K562 (cell line): Measurements from ENCODE around the gene PCK1. TPM values are rescaled to one million over a fixed set of nuclear protein-coding genes. Genes with fewer than 3 reads are reported as not detected.

Source experiments
- ATAC-seq: fragments of 200-7000 bp; cut with Tn5 transposase; 3 replicates; pipeline ENCODE4 v1.9.1; 2020; ENCODE audit warnings: moderate library complexity
- BruUV-seq: library from RNA; stranded (reverse); fragments of 400-500 nt; replicated peaks from 2 replicates; lab custom pipeline; 2021; lab: Mats Ljungman, UMichigan
- CTCF ChIA-PET: fragments of 300-600 bp; formaldehyde crosslinking; extraction: SDS; loops from one replicate; lab custom pipeline; 2021; ENCODE audit warnings: low intra/inter-chr PET ratio; lab: Yijun Ruan, JAX
- POLR2A ChIA-PET: fragments of 300-600, 350-650 bp; sonication (Branson Sonifier 250); formaldehyde crosslinking; extraction: SDS; loops from one replicate; lab custom pipeline; 2021; ENCODE audit warnings: antibody characterized with exemption, inconsistent platforms; lab: Yijun Ruan, JAX
- DNase-seq, 4 experiments: peaks; one replicate each; pipeline versions ENCODE4 v3.0.0 to v3.0.0-alpha.2; 2011 to 2018; ENCODE audit warnings: low spot score in 3 of 4, mixed read lengths in 3 of 4; ENCODE audit errors: extremely low read depth in 1 of 4
- FAIRE-seq: peaks from 2 replicates; lab custom pipeline; 2011; peaks lifted over from hg19 to GRCh38; lab: Jason Lieb, UNC
- H2AFZ ChIP-seq: 2 replicates; pipeline ENCODE4 v1.6.0; 2011; ENCODE audit warnings: low read depth, low read length, control low read depth, inconsistent platforms
- H3K27ac ChIP-seq: fragments of 200-600 bp; 3 replicates; pipeline ENCODE4 v1.8.0; 2011; ENCODE audit warnings: low read depth, mild to moderate bottlenecking, control low read depth, inconsistent platforms, low read length, moderate library complexity, mixed read lengths; ENCODE audit errors: extremely low read depth
- H3K27me3 ChIP-seq, 2 experiments: fragments of 300-600 bp in 1 of 2; 2 replicates in 1 of 2; 3 replicates in 1 of 2; pipeline versions ENCODE4 v1.6.0 to v1.8.0; 2011; ENCODE audit warnings: inconsistent platforms in 2 of 2, low read length in 2 of 2, mild to moderate bottlenecking in 1 of 2, mixed read lengths in 1 of 2, moderate library complexity in 1 of 2; ENCODE audit not compliant: control insufficient read depth in 2 of 2, insufficient read depth in 2 of 2
- H3K36me3 ChIP-seq: fragments of 300-600 bp; 3 replicates; pipeline ENCODE4 v1.8.0; 2011; ENCODE audit warnings: mild to moderate bottlenecking, low read length, inconsistent platforms; ENCODE audit not compliant: control insufficient read depth, insufficient read depth
- H3K4me1 ChIP-seq, 2 experiments: fragments of 200-600 bp in 1 of 2; replicated peaks in 1 of 2; 2 replicates in 1 of 2; 3 replicates in 1 of 2; pipeline versions ENCODE4 v1.5.1 to v1.8.0; 2011; ENCODE audit warnings: inconsistent platforms in 2 of 2, low read length in 2 of 2, mild to moderate bottlenecking in 1 of 2, mixed read lengths in 1 of 2, moderate library complexity in 1 of 2; ENCODE audit not compliant: control insufficient read depth in 2 of 2, insufficient read depth in 2 of 2
- H3K4me2 ChIP-seq: 2 replicates; pipeline ENCODE4 v1.6.1; 2011; ENCODE audit warnings: low read length, control low read depth, inconsistent platforms, mixed read lengths; ENCODE audit not compliant: insufficient read depth
- H3K4me3 ChIP-seq: fragments of 200-600 bp; sonication (generic), shearing (Covaris generic); 2 replicates; pipeline ENCODE4 v1.5.1; 2016; ENCODE audit warnings: control low read depth, inconsistent platforms
- H3K79me2 ChIP-seq: fragments of 200-600 bp; 3 replicates; pipeline ENCODE4 v1.8.0; 2011; ENCODE audit warnings: low read length, inconsistent platforms; ENCODE audit not compliant: control insufficient read depth, insufficient read depth
- H3K9ac ChIP-seq, 2 experiments: 2 replicates each; pipeline versions ENCODE4 v1.6.0 to v1.6.1; 2011; ENCODE audit warnings: low read depth in 2 of 2, low read length in 2 of 2, control low read depth in 1 of 2, inconsistent platforms in 1 of 2, mild to moderate bottlenecking in 1 of 2, mixed read lengths in 1 of 2; ENCODE audit not compliant: insufficient read depth in 1 of 2
- H3K9me1 ChIP-seq: one replicate; pipeline ENCODE4 v1.6.0; 2011; ENCODE audit warnings: inconsistent platforms, mild to moderate bottlenecking, low read length, moderate library complexity; ENCODE audit not compliant: control insufficient read depth, insufficient read depth
- H3K9me3 ChIP-seq: replicated peaks from 2 replicates; pipeline ENCODE4 v1.5.1; 2011; ENCODE audit warnings: low read depth, low read length, inconsistent platforms; ENCODE audit not compliant: control insufficient read depth, insufficient read depth
- H4K20me1 ChIP-seq: replicated peaks from 2 replicates; pipeline ENCODE4 v1.6.1; 2011; ENCODE audit warnings: low read length, inconsistent platforms, mixed read lengths; ENCODE audit not compliant: control insufficient read depth, insufficient read depth
- KAT8 ChIP-seq: fragments of 450-650 bp; IDR thresholded peaks from 2 replicates; pipeline ENCODE4 v1.6.1; 2016; ENCODE audit warnings: low read depth, mild to moderate bottlenecking
- MAFF ChIP-seq: IDR thresholded peaks from 2 replicates; pipeline ENCODE4 v1.6.1; 2012; ENCODE audit warnings: low read length, improper control_type of control experiment
- MAFG ChIP-seq: fragments of 450-650 bp; conservative IDR thresholded peaks from 2 replicates; pipeline ENCODE4 v1.6.1; 2016; ENCODE audit warnings: missing genetic modification characterization, missing compliant biosample characterization
- NEUROD1 ChIP-seq: fragments of 150-350 bp; IDR thresholded peaks from 2 replicates; pipeline ENCODE4 v1.6.1; 2014; ENCODE audit warnings: borderline replicate concordance, low read length, low read depth; ENCODE audit not compliant: partially characterized antibody
- ZFP36 ChIP-seq: fragments of 150-350 bp; IDR thresholded peaks from 2 replicates; pipeline ENCODE4 v1.6.1; 2018; ENCODE audit warnings: low read length, low read depth; ENCODE audit not compliant: partially characterized antibody
- ZNF316 ChIP-seq: fragments of 450-650 bp; IDR thresholded peaks from 2 replicates; pipeline ENCODE4 v1.6.1; 2016
- ZNF785 ChIP-seq: fragments of 250-450 bp; sonication (Bioruptor Pico); IDR thresholded peaks from 2 replicates; pipeline ENCODE4 v1.4.0; 2020; ENCODE audit warnings: mild to moderate bottlenecking
- ZNF830 ChIP-seq: fragments of 250-450 bp; sonication (Bioruptor Pico); IDR thresholded peaks from 2 replicates; pipeline ENCODE4 v1.5.0; 2021; ENCODE audit warnings: mild to moderate bottlenecking
- WGBS: fragments of 100-300 bp; shearing (Covaris generic); methylation state at CpG from one replicate; pipeline ENCODE4 v1.1.6; 2016; ENCODE audit warnings: low coverage, mixed read lengths; ENCODE audit not compliant: insufficient coverage; ENCODE audit errors: missing lambda C conversion rate; 5-methylcytosine and 5-hydroxymethylcytosine counted together
- in situ Hi-C: fragments of 300-500 bp; cut with MboI; formaldehyde crosslinking; loops from 4 replicates; pipeline ENCODE4 v1.15.0; 2018; ENCODE audit warnings: inconsistent platforms, mixed read lengths
- intact Hi-C: fragments of 100-400 bp; cut with micrococcal nuclease; formaldehyde crosslinking; loops from 2 replicates; pipeline ENCODE4 v1.14.2; 2022
- polyA plus RNA-seq, 8 experiments: library from polyadenylated mRNA; depleted of rRNA in 4 of 8; stranded (reverse) in 5 of 8; unstranded in 3 of 8; fragments of >200 nt; fragmentation: Nextera tagmentation in 2 of 8; fragmentation: Illumina TruSeq in 1 of 8; extraction: Ambion mirVana in 2 of 8; extraction: Trizol in 1 of 8; gene quantifications; 2 replicates each; pipeline versions ENCODE4 v1.2.1 to v1.2.3, GENCODE V29; 2011 to 2014; ENCODE audit warnings: inconsistent platforms in 1 of 8, missing spikeins in 1 of 8
- total RNA-seq, 7 experiments: library from RNA; depleted of rRNA in 6 of 7; stranded (reverse); fragments of >200 nt in 6 of 7; fragmentation: Illumina TruSeq in 2 of 7; extraction: Trizol in 2 of 7; gene quantifications; 2 replicates each; pipeline versions ENCODE4 v1.2.1 to v1.2.3, GENCODE V29; 2011 to 2021; ENCODE audit warnings: low replicate concordance in 1 of 7

PCK1 gene
- total and polyA plus RNA-seq, 9 of the 15 experiments (the other 6 are each of a cell fraction or from before 2014, with no cell fraction given), result 0.05 to 0.73 (median 0.15) TPM

- Histone ChIP-seq H3K4me2 (no peak overlapping the region), H4K20me1 (0 out of 2 replicates have a peak, but pooled peaks cover 10% of the 10 kb centered on the region), H3K9me1 (no peaks in the 10 kb centered on the region), H2AFZ (no peak overlapping the region), H3K36me3 (no peaks in the 10 kb centered on the region), H3K4me1 (peaks cover 4 to 10% of the 10 kb centered on the region in 2 experiments; a peak in 4 of 5 replicates), H3K79me2 (no peaks in the 10 kb centered on the region), H3K9me3 (peaks cover 7% of the 10 kb centered on the region; the same call in 1 of the 2 replicates), H3K4me3 (no peak overlapping the region), H3K27ac (no peak overlapping the region), H3K9ac (no peak overlapping the region), H3K27me3 (peaks cover 6 to 54% of the 10 kb centered on the region in 2 experiments; a peak in 3 of 5 replicates)
- ATAC-seq (no peak), DNase-seq (no peak), FAIRE-seq (peak; percentile 42)
- in situ Hi-C loops (loop anchor here (25.0 kb wide), 1 partner anchor 612 kb away; no protein-coding TSS in a partner anchor), intact Hi-C loops (no loop called here)
- BruUV-seq, result no TSS peak
- CTCF ChIA-PET, result no interaction called here
- 4% methylated on average over 10 of the region's 13 CpGs for WGBS
- POLR2A ChIA-PET, result interaction anchor here (0.6 to 1.8 kb wide), 6 partner anchors 10 to 156 kb away, joined by 3 to 6 read pairs (median 4); no protein-coding TSS in a partner anchor
- TF ChIP-seq ZNF316 (peak; percentile 43; the same call in 1 of the 2 replicates), ZFP36 (peak; percentile 20), ZNF785 (CRISPR knock-in tag) (no peak), MAFG (tag) (peak; percentile 26; the same call in 1 of the 2 replicates), NEUROD1 (no peak), KAT8 (no peak), MAFF (peak; percentile 40), ZNF830 (CRISPR knock-in tag) (no peak)
Observed at GRCh38 chr20:57600320-57601210, 39.7 kb downstream of the PCK1 start.
